Testis (tissue), 2 donors: Measurements from ENCODE around the gene CTSE.

Experiments used
- CTCF ChIP-seq, 3 experiments: fragments of 450-650 bp in 2 of 3; fragments of 200-600 bp in 1 of 3; sonication (generic) in 1 of 3; IDR thresholded peaks; one replicate each; pipeline ENCODE4 v1.5.1; 2016 to 2019; ENCODE audit warnings: antibody characterized with exemption in 3 of 3, mild to moderate bottlenecking in 2 of 3, moderate library complexity in 1 of 3
- POLR2A ChIP-seq: fragments of 450-650 bp; IDR thresholded peaks from one replicate; pipeline ENCODE4 v1.6.1; 2017; ENCODE audit warnings: antibody characterized with exemption, mild to moderate bottlenecking, moderate library complexity

GRCh38 chr1:206058927-206059292, 35.2 kb upstream of the CTSE start:
- TF ChIP-seq CTCF (IDR thresholded peaks at IDR 0.05) (no peak), POLR2A (no peak)
